ENCODE data around the gene MIF4GD.

Gene MIF4GD

GRCh38 chr17:75237100-75238014 lies 33.7 kb downstream of the MIF4GD start:
- no peak for DNase-seq (ENCODE audit: low read depth)
- no peak for TF ChIP-seq CTCF (IDR thresholded peaks at IDR 0.05; ENCODE audit: low read depth, low read length, missing control alignments)
- in situ Hi-C loops (cut with HindIII; ENCODE audit: low sequenced_read_pairs) = no loop called here
- H3K4me3 ChIP-seq (ENCODE audit: low read depth, low read length) = no peak overlapping the region

DNA sequence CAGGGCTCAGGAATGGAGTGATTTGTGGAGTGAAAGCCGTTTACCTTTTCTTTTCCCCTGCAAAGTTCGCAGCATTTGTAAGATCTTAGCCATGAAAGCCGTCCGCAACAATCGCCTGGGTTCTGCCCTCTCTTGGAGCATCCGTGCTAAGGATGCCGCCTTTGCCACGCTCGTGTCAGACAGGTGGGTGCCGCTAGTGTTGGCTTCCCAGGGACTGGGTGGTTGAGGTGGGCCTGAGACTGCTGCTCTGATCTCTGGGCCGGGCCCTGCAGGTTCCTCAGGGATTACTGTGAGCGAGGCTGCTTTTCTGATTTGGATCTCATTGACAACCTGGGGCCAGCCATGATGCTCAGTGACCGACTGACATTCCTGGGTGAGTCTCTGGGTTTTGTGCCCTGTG lies 38.2 kb downstream of the MIF4GD start:
- in situ Hi-C loops (cut with HindIII; ENCODE audit: low sequenced_read_pairs) = no loop called here
- DNase-seq (ENCODE audit: low read depth) = no peak
- TF ChIP-seq CTCF (IDR thresholded peaks at IDR 0.05; ENCODE audit: low read depth, low read length, missing control alignments) = no peak
- H3K4me3 ChIP-seq (ENCODE audit: low read depth, low read length) = no peak overlapping the region

DNA sequence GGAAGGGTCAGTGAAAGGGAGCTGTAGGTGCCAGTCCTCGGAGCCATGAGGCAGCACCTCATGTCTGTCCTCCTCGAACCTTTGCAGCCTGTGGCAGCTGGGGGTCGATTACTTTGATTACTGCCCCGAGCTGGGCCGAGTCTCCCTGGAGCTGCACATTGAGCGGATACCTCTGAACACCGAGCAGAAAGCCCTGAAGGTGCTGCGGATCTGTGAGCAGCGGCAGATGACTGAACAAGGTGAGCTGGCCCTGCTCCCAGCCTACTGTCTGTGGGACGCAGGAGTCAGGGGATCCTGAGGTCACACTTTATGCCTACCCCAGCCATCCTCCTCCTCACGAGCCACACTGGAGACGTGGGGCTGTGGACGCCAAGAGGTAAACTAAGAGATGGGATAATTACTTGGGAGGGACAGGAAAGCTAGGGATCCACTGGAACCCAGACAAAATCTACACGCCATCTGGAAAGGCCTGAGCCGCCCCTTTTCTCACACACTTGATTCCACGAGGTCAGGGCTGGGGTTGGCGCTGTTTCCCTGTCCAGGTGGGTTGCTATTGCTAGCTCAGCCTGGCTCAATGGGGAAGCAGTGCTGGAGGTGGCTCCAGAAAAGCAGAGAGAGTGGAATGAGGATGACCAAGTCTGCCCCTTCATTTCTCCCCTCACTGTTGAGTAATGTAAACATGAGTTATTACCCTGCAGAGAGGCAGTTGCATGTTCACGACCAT lies 39.1 kb downstream of the MIF4GD start:
- DNase-seq (ENCODE audit: low read depth) = no peak
- TF ChIP-seq CTCF (IDR thresholded peaks at IDR 0.05; ENCODE audit: low read depth, low read length, missing control alignments) = no peak
- H3K4me3 ChIP-seq (ENCODE audit: low read depth, low read length) = no peak overlapping the region
- in situ Hi-C loops (cut with HindIII; ENCODE audit: low sequenced_read_pairs) = no loop called here

- TF ChIP-seq CTCF (IDR thresholded peaks at IDR 0.05; ENCODE audit: low read depth, low read length, missing control alignments) = no peak
- no peak for DNase-seq (ENCODE audit: low read depth)
- in situ Hi-C loops (cut with HindIII; ENCODE audit: low sequenced_read_pairs) = no loop called here
- no peak overlapping the region for H3K4me3 ChIP-seq (ENCODE audit: low read depth, low read length)
Measured at GRCh38 chr17:75231071-75231470, 40.0 kb downstream of the MIF4GD start.

- H3K4me3 ChIP-seq (ENCODE audit: low read depth, low read length) = no peak overlapping the region
- in situ Hi-C loops (cut with HindIII; ENCODE audit: low sequenced_read_pairs) = no loop called here
- DNase-seq (ENCODE audit: low read depth) = no peak
- TF ChIP-seq CTCF (IDR thresholded peaks at IDR 0.05; ENCODE audit: low read depth, low read length, missing control alignments) = no peak
Measured at GRCh38 chr17:75228847-75229246, 42.2 kb downstream of the MIF4GD start.

DNA sequence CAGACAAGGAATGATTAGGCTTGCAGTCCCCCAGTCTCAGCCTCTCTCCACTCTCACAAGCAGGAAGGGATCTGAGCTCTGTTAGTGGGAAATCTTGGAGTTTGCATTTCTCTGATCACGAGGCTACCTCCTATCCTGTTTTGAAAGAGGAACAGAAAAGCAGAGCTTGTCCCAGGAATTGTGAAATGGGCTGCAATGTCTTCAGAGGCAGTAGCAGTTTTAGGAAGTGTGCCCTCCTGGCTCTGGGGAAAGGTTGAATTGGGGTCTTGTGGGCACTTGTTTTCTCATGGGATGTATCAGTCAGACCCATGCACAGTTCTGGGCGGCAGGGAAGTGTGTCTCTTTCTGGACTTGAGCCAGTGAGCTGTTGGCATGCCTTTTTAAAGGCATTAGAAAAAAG lies 42.7 kb downstream of the MIF4GD start:
- in situ Hi-C loops (cut with HindIII; ENCODE audit: low sequenced_read_pairs) = no loop called here
- no peak for TF ChIP-seq CTCF (IDR thresholded peaks at IDR 0.05; ENCODE audit: low read depth, low read length, missing control alignments)
- no peak overlapping the region for H3K4me3 ChIP-seq (ENCODE audit: low read depth, low read length)
- DNase-seq (ENCODE audit: low read depth) = no peak
